GM23338 (cell line): ENCODE data around the gene ELAVL2. TPM values are rescaled to one million over a fixed set of nuclear protein-coding genes. Genes with fewer than 3 reads are reported as not detected.
A peak's percentile ranks its signal among the peaks of the same experiment; 100 is the strongest.

ENCODE experiments used
- ATAC-seq: fragments of 200-7000 bp; cut with Tn5 transposase; 3 replicates; pipeline ENCODE4 v1.9.1; 2020
- DNase-seq: peaks from one replicate; pipeline ENCODE4 v3.0.0-alpha.2; 2015; ENCODE audit warnings: low spot score
- H2AFZ ChIP-seq: fragments of 200-600 bp; sonication (generic); 2 replicates; pipeline ENCODE4 v1.8.0; 2016; ENCODE audit warnings: antibody characterized with exemption, mild to moderate bottlenecking, moderate library complexity
- H3F3A ChIP-seq: fragments of 200-600 bp; sonication (generic); replicated peaks from 2 replicates; pipeline ENCODE4 v1.8.0; 2017; ENCODE audit warnings: antibody characterized with exemption, mixed run types, low read depth
- H3K27ac ChIP-seq: fragments of 200-600 bp; sonication (generic); 2 replicates; pipeline ENCODE4 v1.6.1; 2016; ENCODE audit warnings: low read depth
- H3K27me3 ChIP-seq: fragments of 200-600 bp; sonication (generic); 2 replicates; pipeline ENCODE4 v1.8.0; 2016; ENCODE audit warnings: mild to moderate bottlenecking, mixed run types, moderate library complexity; ENCODE audit not compliant: insufficient read depth
- H3K36me3 ChIP-seq: fragments of 200-600 bp; sonication (generic); 2 replicates; pipeline ENCODE4 v1.8.0; 2016; ENCODE audit warnings: mild to moderate bottlenecking; ENCODE audit not compliant: insufficient read depth
- H3K4me1 ChIP-seq: fragments of 200-600 bp; sonication (generic); 2 replicates; pipeline ENCODE4 v1.8.0; 2016; ENCODE audit warnings: mild to moderate bottlenecking, moderate library complexity; ENCODE audit not compliant: insufficient read depth
- H3K4me2 ChIP-seq: fragments of 200-600 bp; sonication (generic); 2 replicates; pipeline ENCODE4 v1.7.1; 2017; ENCODE audit warnings: mixed run types
- H3K4me3 ChIP-seq: fragments of 200-600 bp; sonication (generic); 2 replicates; pipeline ENCODE4 v1.6.1; 2016; ENCODE audit warnings: mixed run types
- H3K79me2 ChIP-seq: fragments of 200-600 bp; sonication (generic); replicated peaks from 2 replicates; pipeline ENCODE4 v1.8.0; 2017; ENCODE audit warnings: mild to moderate bottlenecking; ENCODE audit not compliant: insufficient read depth
- H3K9me2 ChIP-seq: fragments of 200-600 bp; sonication (generic); 2 replicates; pipeline ENCODE4 v1.8.0; 2017; ENCODE audit not compliant: insufficient read depth
- H4K20me1 ChIP-seq: fragments of 200-600 bp; sonication (generic); replicated peaks from 2 replicates; pipeline ENCODE4 v1.8.0; 2017; ENCODE audit warnings: mild to moderate bottlenecking; ENCODE audit not compliant: insufficient read depth
- H3K27ac Mint-ChIP-seq: 2 replicates; pipeline ENCODE4 v1.8.0; 2020; ENCODE audit warnings: inconsistent platforms, mild to moderate bottlenecking, moderate library complexity, mixed read lengths
- H3K27me3 Mint-ChIP-seq: 3 replicates; pipeline ENCODE4 v1.8.0; 2022; ENCODE audit warnings: low read depth, mild to moderate bottlenecking, moderate library complexity, mixed read lengths, inconsistent platforms; ENCODE audit not compliant: insufficient read depth, poor library complexity
- H3K36me3 Mint-ChIP-seq: 3 replicates; pipeline ENCODE4 v1.8.0; 2021; ENCODE audit warnings: low read depth, mild to moderate bottlenecking, inconsistent platforms, moderate library complexity, mixed read lengths
- H3K4me1 Mint-ChIP-seq: 3 replicates; pipeline ENCODE4 v1.8.0; 2020; ENCODE audit warnings: mild to moderate bottlenecking, inconsistent platforms, mixed read lengths
- H3K4me3 Mint-ChIP-seq: 3 replicates; pipeline ENCODE4 v1.8.0; 2021; ENCODE audit warnings: moderate library complexity, mild to moderate bottlenecking, inconsistent platforms, mixed read lengths
- H3K9me3 Mint-ChIP-seq: 3 replicates; pipeline ENCODE4 v1.8.0; 2020; ENCODE audit warnings: moderate library complexity, mild to moderate bottlenecking, inconsistent platforms, mixed read lengths
- CTCF ChIP-seq, 2 experiments: fragments of 200-600 bp in 1 of 2; sonication (generic) in 1 of 2; conservative IDR thresholded peaks; 2 replicates each; pipeline versions ENCODE4 v1.5.1 to v1.6.1; 2016 to 2017; ENCODE audit warnings: antibody characterized with exemption in 2 of 2, low read depth in 2 of 2, mild to moderate bottlenecking in 2 of 2, moderate library complexity in 1 of 2
- EZH2 ChIP-seq: fragments of 200-600 bp; sonication (generic); IDR thresholded peaks from one replicate; pipeline ENCODE4 v1.8.0; 2017; ENCODE audit warnings: antibody characterized with exemption, mild to moderate bottlenecking, low read depth; ENCODE audit not compliant: unreplicated experiment
- EZH2phosphoT487 ChIP-seq: fragments of 200-600 bp; sonication (generic); IDR thresholded peaks from one replicate; pipeline ENCODE4 v1.8.1; 2018; ENCODE audit warnings: antibody characterized with exemption; ENCODE audit not compliant: unreplicated experiment
- JUNB ChIP-seq: IDR thresholded peaks from one replicate; pipeline ENCODE4 v1.6.1; 2016; ENCODE audit warnings: antibody characterized with exemption; ENCODE audit not compliant: unreplicated experiment
- NANOG ChIP-seq: IDR thresholded peaks from 2 replicates; pipeline ENCODE4 v1.6.1; 2016; ENCODE audit warnings: antibody characterized with exemption, borderline replicate concordance
- POLR2AphosphoS5 ChIP-seq: IDR thresholded peaks from 2 replicates; pipeline ENCODE4 v1.6.1; 2016; ENCODE audit warnings: antibody characterized with exemption, low read depth
- REST ChIP-seq: IDR thresholded peaks from one replicate; pipeline ENCODE4 v1.6.1; 2018; ENCODE audit warnings: antibody characterized with exemption; ENCODE audit not compliant: unreplicated experiment
- STAT1 ChIP-seq: IDR thresholded peaks from one replicate; pipeline ENCODE4 v1.6.1; 2016; ENCODE audit warnings: antibody characterized with exemption; ENCODE audit not compliant: unreplicated experiment
- ZNF114 ChIP-seq: fragments of 250-450 bp; sonication (Bioruptor Pico); IDR thresholded peaks from 2 replicates; pipeline ENCODE4 v1.5.0; 2020; ENCODE audit warnings: mild to moderate bottlenecking, moderate library complexity
- ZNF331 ChIP-seq: fragments of 250-450 bp; sonication (Bioruptor Pico); IDR thresholded peaks from 2 replicates; pipeline ENCODE4 v1.5.0; 2020; ENCODE audit warnings: low read depth, mild to moderate bottlenecking, moderate library complexity
- ZNF462 ChIP-seq: fragments of 250-450 bp; sonication (Bioruptor Pico); IDR thresholded peaks from 2 replicates; pipeline ENCODE4 v1.5.0; 2020; ENCODE audit warnings: mild to moderate bottlenecking, moderate library complexity
- polyA plus RNA-seq: library from polyadenylated mRNA; unstranded; fragments of >200 nt; fragmentation: Nextera tagmentation; extraction: Ambion mirVana; gene quantifications from 2 replicates; pipeline ENCODE4 v1.2.1, GENCODE V29; 2016
- total RNA-seq: library from RNA; depleted of rRNA; stranded (reverse); fragments of >200 nt; shearing (Covaris generic); gene quantifications from 2 replicates; pipeline ENCODE4 v1.2.3, GENCODE V29; 2014

The ELAVL2 gene
- total and polyA plus RNA-seq, 2 experiments from 2014 or later: 18.6 to 42.4 TPM

- Histone ChIP-seq H2AFZ (no peak overlapping the region), H3F3A (no peaks in the 10 kb centered on the region), H3K9me2 (no peaks in the 10 kb centered on the region), H4K20me1 (peaks cover 11% of the 10 kb centered on the region), H3K79me2 (peaks cover 98% of the 10 kb centered on the region), H3K4me2 (peak overlapping the region; percentile 54; the same call in 1 of the 2 replicates), H3K4me3 (no peak overlapping the region), H3K4me1 (peaks cover 44% of the 10 kb centered on the region), H3K27me3 (no peaks in the 10 kb centered on the region), H3K36me3 (no peaks in the 10 kb centered on the region), H3K27ac (no peak overlapping the region)
- no peaks in the 10 kb centered on the region for H3K27me3 Mint-ChIP-seq
- H3K36me3 Mint-ChIP-seq: no peaks in the 10 kb centered on the region
- peaks cover 50% of the 10 kb centered on the region for H3K4me1 Mint-ChIP-seq
- ATAC-seq (no peak), DNase-seq (no peak)
- no peak for TF ChIP-seq POLR2AphosphoS5
- no peak for TF ChIP-seq NANOG
- no peak for TF ChIP-seq ZNF462 (CRISPR knock-in tag)
- TF ChIP-seq EZH2phosphoT487: no peak
- TF ChIP-seq STAT1: no peak
- no peak for TF ChIP-seq JUNB
- no peak for TF ChIP-seq ZNF114
- no peaks in the 10 kb centered on the region for H3K9me3 Mint-ChIP-seq
- no peak overlapping the region; the same call in 2 of the 3 replicates for H3K4me3 Mint-ChIP-seq
- H3K27ac Mint-ChIP-seq: no peak overlapping the region
These were observed 108.5 kb downstream of the ELAVL2 start for GRCh38 chr9:23717505-23717904.

GRCh38 chr9:23707249-23707648, 118.8 kb downstream of the ELAVL2 start:
- Histone ChIP-seq H3K4me3 (no peak overlapping the region), H3K4me1 (peaks cover 26% of the 10 kb centered on the region), H3K9me2 (no peaks in the 10 kb centered on the region), H3K4me2 (no peak overlapping the region), H2AFZ (no peak overlapping the region), H3K27me3 (no peaks in the 10 kb centered on the region), H3K36me3 (no peaks in the 10 kb centered on the region), H3K27ac (no peak overlapping the region), H3K79me2 (peaks cover 79% of the 10 kb centered on the region), H4K20me1 (peaks cover 4% of the 10 kb centered on the region), H3F3A (no peaks in the 10 kb centered on the region)
- no peaks in the 10 kb centered on the region; the same call in 2 of the 3 replicates for H3K9me3 Mint-ChIP-seq
- DNase-seq: no peak
- no peak for ATAC-seq
- peaks cover 2% of the 10 kb centered on the region for H3K27me3 Mint-ChIP-seq
- peaks cover 3% of the 10 kb centered on the region; the same call in 1 of the 3 replicates for H3K36me3 Mint-ChIP-seq
- peaks cover 29% of the 10 kb centered on the region for H3K4me1 Mint-ChIP-seq
- no peak overlapping the region for H3K4me3 Mint-ChIP-seq
- no peak overlapping the region for H3K27ac Mint-ChIP-seq
- TF ChIP-seq STAT1 (no peak), POLR2AphosphoS5 (no peak), ZNF331 (no peak), ZNF114 (no peak), REST (no peak), EZH2phosphoT487 (no peak), JUNB (no peak), EZH2 (no peak), NANOG (no peak), CTCF (conservative IDR thresholded peaks at IDR 0.05; ENCODE audit: low read depth in 2 of 2) (no peak)
